Gastroesophageal sphincter (tissue), 4 donors: ENCODE data around the gene RERE. TPM values are rescaled to one million over a fixed set of nuclear protein-coding genes. Genes with fewer than 3 reads are reported as not detected.

Experiments
- ATAC-seq: fragments of 150-250 bp; one replicate; pipeline ENCODE4 v1.9.1; 2016; ENCODE audit warnings: mild to moderate bottlenecking, moderate library complexity
- H3K27ac ChIP-seq, 4 donors: fragments of 200-600 bp; sonication (generic) in 3 of 4; 1 replicate in 3 of 4; 2 replicates in 1 of 4; pipeline ENCODE4 v1.5.1; 2016 to 2019
- H3K27me3 ChIP-seq: fragments of 200-600 bp; sonication (generic); one replicate; pipeline ENCODE4 v1.5.1; 2019
- H3K36me3 ChIP-seq, 2 donors: fragments of 200-600 bp; sonication (generic); one replicate each; pipeline ENCODE4 v1.5.1; 2019; ENCODE audit warnings: control low read depth in 1 of 2
- H3K4me1 ChIP-seq, 3 donors: fragments of 200-600 bp; sonication (generic); 1 replicate in 2 of 3; 2 replicates in 1 of 3; pipeline ENCODE4 v1.5.1; 2016 to 2019; ENCODE audit warnings: control low read depth in 2 of 3
- H3K4me3 ChIP-seq, 2 donors: fragments of 200-600 bp; sonication (generic); one replicate each; pipeline ENCODE4 v1.5.1; 2019; ENCODE audit warnings: mild to moderate bottlenecking in 1 of 2, moderate library complexity in 1 of 2
- H3K9me3 ChIP-seq, 3 donors: fragments of 200-600 bp; sonication (generic); one replicate each; pipeline ENCODE4 v1.5.1; 2017 to 2019; ENCODE audit warnings: control low read depth in 2 of 3
- EP300 ChIP-seq: sonication (generic); formaldehyde crosslinking; IDR thresholded peaks from one replicate; pipeline ENCODE4 v1.6.1; 2017; ENCODE audit warnings: antibody characterized with exemption, mild to moderate bottlenecking
- POLR2A ChIP-seq, 2 donors: fragments of 450-650 bp; IDR thresholded peaks; one replicate each; pipeline ENCODE4 v1.6.1; 2017; ENCODE audit warnings: antibody characterized with exemption in 2 of 2, mild to moderate bottlenecking in 2 of 2, moderate library complexity in 1 of 2
- POLR2AphosphoS5 ChIP-seq: sonication (generic); formaldehyde crosslinking; IDR thresholded peaks from one replicate; pipeline ENCODE4 v1.6.1; 2017; ENCODE audit warnings: antibody characterized with exemption
- WGBS, 2 donors: methylation state at CpG; one replicate each; pipeline ENCODE4 v1.1.5; 2018; ENCODE audit warnings: low coverage in 1 of 2; 5-methylcytosine and 5-hydroxymethylcytosine counted together
- total RNA-seq, 4 donors: library from RNA; depleted of rRNA; stranded (reverse); fragments of >200 nt; gene quantifications; one replicate each; pipeline ENCODE4 v1.1.0, GENCODE V29; 2016
- TF ChIP-seq, protein P1 (sequence below), 4 experiments: fragments of 200-600 bp in 2 of 4; fragments of 450-650 bp in 2 of 4; sonication (generic) in 1 of 4; IDR thresholded peaks; one replicate each; pipeline ENCODE4 v1.5.1; 2017 to 2019; ENCODE audit warnings: antibody characterized with exemption in 4 of 4, mild to moderate bottlenecking in 2 of 4, moderate library complexity in 2 of 4

Gene RERE
- total RNA-seq, 4 donors from 2014 or later: 112 to 212 (median 139) TPM

DNA sequence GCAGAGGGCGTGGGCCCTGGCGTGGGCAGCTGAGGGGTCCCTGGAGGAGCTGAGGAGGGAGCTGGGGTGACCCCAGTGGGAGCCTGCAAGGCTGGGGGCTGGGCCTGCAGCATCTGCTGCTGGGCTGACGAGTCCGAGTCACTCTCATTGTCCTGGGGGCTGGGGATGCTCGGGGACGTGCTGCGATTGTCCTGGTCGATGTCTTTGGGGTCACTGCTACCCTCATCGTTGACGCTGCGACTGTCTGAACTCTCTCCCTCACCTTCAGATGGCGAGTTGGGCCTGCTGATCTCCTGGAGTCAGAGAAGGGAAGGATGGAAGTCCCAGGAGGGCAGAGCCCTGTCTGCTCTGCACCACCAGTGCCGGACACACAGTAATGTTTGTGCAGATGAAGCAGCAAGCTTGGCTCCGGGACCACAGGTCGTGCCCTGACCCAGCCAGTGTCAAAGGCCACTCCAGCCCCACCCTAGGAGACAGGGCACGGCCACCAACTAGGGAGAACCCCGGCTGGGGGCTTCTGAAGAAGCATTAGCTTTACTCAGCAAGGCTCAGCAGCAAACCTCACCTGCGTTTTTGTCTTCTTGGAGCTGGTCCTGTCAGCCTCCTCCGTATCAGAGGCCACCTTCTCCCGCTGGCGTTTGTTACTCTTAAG lies 456.1 kb downstream of the RERE start:
- Histone ChIP-seq H3K27me3 (no peaks in the 10 kb centered on the region), H3K36me3 (peaks cover 0 to 96% of the 10 kb centered on the region in 2 donors), H3K9me3 (no peaks in the 10 kb centered on the region), H3K4me1 (peaks cover 10 to 82% (median 31%) of the 10 kb centered on the region in 3 donors), H3K27ac (peak overlapping the region in 3 of 4 donors; percentile 70 to 94 (median 92)), H3K4me3 (no peak overlapping the region)
- WGBS, 2 donors: 80 to 82% methylated on average over 2 to 6 of the region's 21 CpGs
- TF ChIP-seq EP300 (no peak), POLR2A (IDR thresholded peaks at IDR 0.05) (no peak), POLR2AphosphoS5 (no peak)
- TF ChIP-seq, protein P1, sequence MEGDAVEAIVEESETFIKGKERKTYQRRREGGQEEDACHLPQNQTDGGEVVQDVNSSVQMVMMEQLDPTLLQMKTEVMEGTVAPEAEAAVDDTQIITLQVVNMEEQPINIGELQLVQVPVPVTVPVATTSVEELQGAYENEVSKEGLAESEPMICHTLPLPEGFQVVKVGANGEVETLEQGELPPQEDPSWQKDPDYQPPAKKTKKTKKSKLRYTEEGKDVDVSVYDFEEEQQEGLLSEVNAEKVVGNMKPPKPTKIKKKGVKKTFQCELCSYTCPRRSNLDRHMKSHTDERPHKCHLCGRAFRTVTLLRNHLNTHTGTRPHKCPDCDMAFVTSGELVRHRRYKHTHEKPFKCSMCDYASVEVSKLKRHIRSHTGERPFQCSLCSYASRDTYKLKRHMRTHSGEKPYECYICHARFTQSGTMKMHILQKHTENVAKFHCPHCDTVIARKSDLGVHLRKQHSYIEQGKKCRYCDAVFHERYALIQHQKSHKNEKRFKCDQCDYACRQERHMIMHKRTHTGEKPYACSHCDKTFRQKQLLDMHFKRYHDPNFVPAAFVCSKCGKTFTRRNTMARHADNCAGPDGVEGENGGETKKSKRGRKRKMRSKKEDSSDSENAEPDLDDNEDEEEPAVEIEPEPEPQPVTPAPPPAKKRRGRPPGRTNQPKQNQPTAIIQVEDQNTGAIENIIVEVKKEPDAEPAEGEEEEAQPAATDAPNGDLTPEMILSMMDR (IDR thresholded peaks at IDR 0.05): no peak
- no peak for ATAC-seq

DNA sequence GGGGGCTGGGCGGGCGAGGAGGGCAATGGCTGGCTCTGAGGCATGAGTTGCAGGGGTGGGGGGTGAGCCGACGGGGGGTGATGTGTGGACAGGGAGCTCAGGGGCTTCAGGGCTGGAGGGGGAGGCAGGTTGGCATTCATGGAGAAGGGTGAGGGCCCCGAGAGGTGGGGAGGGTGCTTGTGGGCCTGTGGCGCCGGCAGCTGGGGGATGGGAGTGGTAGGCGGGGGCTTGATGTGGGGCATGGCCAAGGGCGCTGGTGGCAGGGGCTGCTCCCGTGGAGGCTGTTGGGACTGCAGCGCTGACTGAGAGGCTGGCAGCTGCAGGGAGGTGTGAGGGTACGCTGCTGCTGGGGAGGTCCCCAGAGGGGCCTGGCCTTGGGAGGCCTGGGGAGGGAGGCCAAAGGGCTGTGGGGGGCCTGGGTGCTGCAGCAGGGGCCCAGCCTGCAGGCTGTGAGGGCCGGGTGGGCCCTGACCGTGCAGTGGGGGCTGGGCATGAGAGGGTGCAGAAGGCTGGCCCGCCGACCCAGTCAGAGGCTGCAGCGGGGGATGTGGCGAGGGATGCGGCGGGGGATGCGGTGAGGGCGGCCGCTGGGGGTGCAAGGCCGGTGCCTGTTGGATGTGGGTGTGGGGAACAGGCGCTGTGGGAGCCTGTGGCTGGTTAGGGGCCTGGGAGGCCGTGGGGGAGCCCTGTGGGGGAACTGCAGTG lies 456.8 kb downstream of the RERE start:
- ATAC-seq: no peak
- 85 to 94% methylated on average over 7 to 12 of the region's 26 CpGs for WGBS, 2 donors
- Histone ChIP-seq H3K27me3 (no peaks in the 10 kb centered on the region), H3K27ac (peak overlapping the region in 3 of 4 donors; percentile 70 to 94 (median 92)), H3K4me1 (peaks cover 10 to 82% (median 31%) of the 10 kb centered on the region in 3 donors), H3K36me3 (peaks cover 0 to 99% of the 10 kb centered on the region in 2 donors), H3K4me3 (no peak overlapping the region), H3K9me3 (no peaks in the 10 kb centered on the region)
- no peak for TF ChIP-seq POLR2AphosphoS5
- no peak for TF ChIP-seq EP300
- TF ChIP-seq POLR2A (IDR thresholded peaks at IDR 0.05): no peak
- TF ChIP-seq, protein P1 (IDR thresholded peaks at IDR 0.05): no peak

DNA sequence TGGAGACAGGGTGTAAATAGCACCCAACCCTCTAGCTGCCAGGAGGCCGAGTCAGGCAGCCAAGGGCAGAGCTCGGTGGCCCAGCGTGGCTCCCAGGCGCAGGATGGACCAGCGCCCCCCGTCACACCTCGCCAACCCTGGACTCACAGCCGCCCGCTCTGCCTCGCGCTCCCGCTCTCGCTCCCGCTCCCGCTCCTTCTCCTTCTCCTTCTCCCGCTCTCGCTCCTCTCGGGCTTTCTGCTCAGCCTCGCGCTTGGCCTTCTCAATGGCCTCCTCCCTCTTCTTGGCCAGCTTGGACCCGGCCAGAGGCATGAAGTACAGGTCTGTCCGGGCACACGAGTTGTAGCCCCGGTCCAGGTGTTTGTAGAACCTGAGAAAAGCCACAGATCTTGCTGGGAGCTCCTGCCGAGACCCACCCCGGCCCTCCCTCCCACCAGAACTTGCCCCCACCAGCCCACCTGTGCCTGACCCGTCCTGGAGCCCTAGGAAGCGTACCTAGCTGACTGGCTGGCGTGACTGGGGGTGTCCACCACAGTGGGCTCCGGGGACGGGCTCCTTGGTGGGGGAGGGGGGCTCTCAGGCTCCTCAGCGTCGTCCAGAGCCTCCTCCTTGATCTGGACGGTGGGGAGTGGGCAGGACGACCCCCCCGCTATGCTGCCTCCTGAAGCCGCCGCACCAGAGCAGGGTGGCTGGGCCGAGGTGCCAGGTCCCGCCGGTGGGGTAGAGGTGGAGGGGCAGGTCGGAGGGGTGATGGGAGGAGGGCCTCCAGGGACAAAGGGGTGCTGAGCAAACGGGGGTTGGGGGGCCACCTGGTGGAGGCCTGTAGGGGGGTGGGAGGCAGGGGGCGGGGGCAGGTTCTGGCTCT lies 457.6 kb downstream of the RERE start:
- peak overlapping the region in 3 of 4 donors; percentile 70 to 94 (median 92) for H3K27ac ChIP-seq

DNA sequence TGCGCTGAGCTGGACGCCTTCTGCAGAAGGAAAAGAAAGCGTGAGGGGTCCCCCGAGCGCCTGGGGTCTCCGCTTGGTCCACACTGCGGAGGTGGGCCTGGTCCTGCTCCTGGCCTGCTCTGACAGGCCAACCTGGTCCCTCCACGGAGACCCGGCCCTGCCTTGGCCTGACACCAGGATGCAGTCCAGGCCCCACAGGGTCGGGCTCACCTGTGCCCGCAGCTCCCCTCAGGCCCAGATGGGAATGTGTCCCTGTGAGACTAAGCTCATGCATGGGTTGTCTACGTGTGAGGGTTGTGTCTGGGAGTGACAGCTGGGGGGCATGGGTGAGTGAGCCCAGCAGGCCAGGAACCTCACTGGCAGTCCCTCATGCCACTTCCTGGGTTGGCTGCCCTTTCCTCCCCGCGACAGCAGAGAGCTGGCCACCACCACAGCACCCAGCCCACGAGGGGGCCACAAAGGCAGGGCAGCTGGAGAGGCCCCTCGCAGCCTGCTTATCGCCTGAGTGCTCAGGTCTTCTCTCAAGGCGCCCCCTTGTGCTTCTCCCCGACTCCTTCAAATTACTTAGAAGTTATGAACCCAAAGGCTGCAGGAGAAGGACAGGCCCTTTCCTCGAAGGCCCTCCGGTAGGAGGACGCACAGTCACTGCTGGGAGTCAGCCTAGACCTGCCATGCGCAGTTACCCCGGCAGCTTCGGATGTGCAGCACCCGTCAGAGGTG lies 458.4 kb downstream of the RERE start:
- Histone ChIP-seq H3K36me3 (peaks cover 0 to 99% of the 10 kb centered on the region in 2 donors), H3K4me1 (peaks cover 8 to 82% (median 16%) of the 10 kb centered on the region in 3 donors), H3K27me3 (no peaks in the 10 kb centered on the region), H3K9me3 (no peaks in the 10 kb centered on the region), H3K4me3 (no peak overlapping the region), H3K27ac (peak overlapping the region in 3 of 4 donors; percentile 70 to 94 (median 92))
- no peak for ATAC-seq
- no peak for TF ChIP-seq POLR2A (IDR thresholded peaks at IDR 0.05)
- TF ChIP-seq EP300: no peak
- TF ChIP-seq POLR2AphosphoS5: no peak
- TF ChIP-seq, protein P1 (IDR thresholded peaks at IDR 0.05): no peak
- 40 to 87% methylated on average over 1 to 4 of the region's 26 CpGs for WGBS, 2 donors

More for the DNA sequence above, 457.6 kb downstream of the RERE start:
- Histone ChIP-seq H3K9me3 (no peaks in the 10 kb centered on the region), H3K27me3 (no peaks in the 10 kb centered on the region), H3K36me3 (peaks cover 0 to 99% of the 10 kb centered on the region in 2 donors), H3K4me1 (peaks cover 10 to 82% (median 24%) of the 10 kb centered on the region in 3 donors), H3K4me3 (no peak overlapping the region)
- 95 to 96% methylated on average over 9 to 16 of the region's 44 CpGs for WGBS, 2 donors
- ATAC-seq: no peak
- TF ChIP-seq POLR2A (IDR thresholded peaks at IDR 0.05) (no peak), POLR2AphosphoS5 (no peak), EP300 (no peak)
- TF ChIP-seq, protein P1 (IDR thresholded peaks at IDR 0.05): no peak
